Liver (tissue), 9 donors: ENCODE data around the gene KDELR1. TPM values are rescaled to one million over a fixed set of nuclear protein-coding genes. Genes with fewer than 3 reads are reported as not detected.

Experiments used
- DNase-seq: peaks from one replicate; pipeline ENCODE4 v3.0.0-alpha.2; 2017; ENCODE audit warnings: low spot score
- H3K27ac ChIP-seq, 2 donors: one replicate each; pipeline ENCODE4 v1.7.0; 2013; ENCODE audit warnings: inconsistent platforms in 2 of 2, low read length in 2 of 2, control low read depth in 1 of 2, low read depth in 1 of 2, mild to moderate bottlenecking in 1 of 2
- H3K27me3 ChIP-seq, 4 donors: one replicate each; pipeline versions ENCODE4 v1.6.1 to v1.7.0; 2013; ENCODE audit warnings: low read length in 3 of 4, inconsistent platforms in 1 of 4, mild to moderate bottlenecking in 1 of 4, moderate library complexity in 1 of 4; ENCODE audit not compliant: control insufficient read depth in 4 of 4, insufficient read depth in 4 of 4
- H3K36me3 ChIP-seq, 4 donors: one replicate each; pipeline versions ENCODE4 v1.6.1 to v1.7.0; 2013; ENCODE audit warnings: low read length in 3 of 4, mild to moderate bottlenecking in 3 of 4, low read depth in 1 of 4, moderate library complexity in 1 of 4; ENCODE audit not compliant: control insufficient read depth in 4 of 4, insufficient read depth in 3 of 4
- H3K4me1 ChIP-seq, 4 donors: one replicate each; pipeline versions ENCODE4 v1.6.1 to v1.7.0; 2013; ENCODE audit warnings: low read length in 3 of 4, mild to moderate bottlenecking in 3 of 4, moderate library complexity in 1 of 4; ENCODE audit not compliant: control insufficient read depth in 4 of 4, insufficient read depth in 4 of 4
- H3K4me3 ChIP-seq, 3 donors: one replicate each; pipeline versions ENCODE4 v1.6.1 to v1.7.0; 2013; ENCODE audit warnings: low read length in 3 of 3, control low read depth in 1 of 3, low read depth in 1 of 3, mild to moderate bottlenecking in 1 of 3
- H3K9ac ChIP-seq, 2 donors: one replicate each; pipeline ENCODE4 v1.7.0; 2013; ENCODE audit warnings: low read length in 2 of 2, mild to moderate bottlenecking in 2 of 2, moderate library complexity in 2 of 2, control low read depth in 1 of 2, low read depth in 1 of 2
- H3K9me3 ChIP-seq, 4 donors: one replicate each; pipeline versions ENCODE4 v1.6.1 to v1.7.0; 2013; ENCODE audit warnings: low read length in 3 of 4; ENCODE audit not compliant: control insufficient read depth in 4 of 4
- CTCF ChIP-seq: fragments of 150-350 bp; IDR thresholded peaks from 2 replicates; pipeline ENCODE4 v1.5.1; 2017; ENCODE audit warnings: improper control_type of control experiment, low read depth, low read length; ENCODE audit not compliant: missing input control
- GABPA ChIP-seq, 2 donors: IDR thresholded peaks in 1 of 2; conservative IDR thresholded peaks in 1 of 2; 2 replicates each; pipeline ENCODE4 v1.6.1; 2016; ENCODE audit warnings: antibody characterized with exemption in 2 of 2, mild to moderate bottlenecking in 1 of 2, moderate library complexity in 1 of 2
- HNF4G ChIP-seq: IDR thresholded peaks from 2 replicates; pipeline ENCODE4 v1.6.1; 2016; ENCODE audit warnings: antibody characterized with exemption
- JUND ChIP-seq, 2 donors: IDR thresholded peaks; 2 replicates each; pipeline ENCODE4 v1.6.1; 2016; ENCODE audit warnings: antibody characterized with exemption in 2 of 2
- RAD21 ChIP-seq, 2 donors: IDR thresholded peaks; 2 replicates each; pipeline ENCODE4 v1.6.1; 2016; ENCODE audit warnings: antibody characterized with exemption in 2 of 2, mild to moderate bottlenecking in 2 of 2
- SP1 ChIP-seq: IDR thresholded peaks from 2 replicates; pipeline ENCODE4 v1.6.1; 2018; ENCODE audit warnings: antibody characterized with exemption, mild to moderate bottlenecking
- ZBTB33 ChIP-seq: IDR thresholded peaks from 2 replicates; pipeline ENCODE4 v1.6.1; 2016; ENCODE audit warnings: antibody characterized with exemption
- whole genome bisulfite sequencing: extraction: QIAGEN DNeasy Blood & Tissue Kit; methylation state at CpG from one replicate; pipeline ENCODE4 v1.1.7; 2013; 5-methylcytosine and 5-hydroxymethylcytosine counted together
- polyA plus RNA-seq, 2 donors: library from polyadenylated mRNA; stranded (reverse) in 1 of 2; unstranded in 1 of 2; fragments of 200-250 nt in 1 of 2; fragments of >200 nt in 1 of 2; fragmentation: Nextera tagmentation in 1 of 2; extraction: Ambion mirVana in 1 of 2; gene quantifications; one replicate each; pipeline versions ENCODE4 v1.2.1 to v1.2.3, GENCODE V29; 2013 to 2015
- total RNA-seq, 2 donors: library from RNA; depleted of rRNA; stranded (reverse); fragments of >200 nt; gene quantifications; one replicate each; pipeline ENCODE4 v1.2.3, GENCODE V29; 2014
- donor health status: healthy.
- donor health status: healthy.
- donor health status: healthy.
- donor health status: healthy.
- donor health status: healthy.

KDELR1 gene
- total and polyA plus RNA-seq, 4 donors: 32.3 to 94.9 (median 47.0) TPM

GRCh38 chr19:48428670-48429069 lies 37.3 kb upstream of the KDELR1 start (continued):
- no peak for TF ChIP-seq ZBTB33
- no peak for TF ChIP-seq JUND (IDR thresholded peaks at IDR 0.05)
- TF ChIP-seq GABPA (IDR thresholded peaks at IDR 0.05 in 1 of 2, conservative IDR thresholded peaks at IDR 0.05 in 1 of 2): no peak
- no peak for TF ChIP-seq RAD21 (IDR thresholded peaks at IDR 0.05)
- no peak for TF ChIP-seq CTCF

- no peak for DNase-seq
- Histone ChIP-seq H3K27ac (no peak overlapping the region), H3K27me3 (no peaks in the 10 kb centered on the region), H3K36me3 (no peaks in the 10 kb centered on the region), H3K9me3 (no peaks in the 10 kb centered on the region), H3K9ac (no peak overlapping the region), H3K4me3 (no peak overlapping the region), H3K4me1 (no peaks in the 10 kb centered on the region)
- 46% methylated on average over 8 of the region's 8 CpGs for whole genome bisulfite sequencing
- peak in 1 of 2 donors; percentile 13 for TF ChIP-seq JUND (IDR thresholded peaks at IDR 0.05)
- TF ChIP-seq SP1: no peak
- TF ChIP-seq GABPA (IDR thresholded peaks at IDR 0.05 in 1 of 2, conservative IDR thresholded peaks at IDR 0.05 in 1 of 2): no peak
Observed at GRCh38 chr19:48424694-48425219, 33.4 kb upstream of the KDELR1 start.

- DNase-seq: no peak
- H3K4me3 ChIP-seq: no peak overlapping the region
- no peaks in the 10 kb centered on the region for H3K36me3 ChIP-seq
- no peaks in the 10 kb centered on the region for H3K4me1 ChIP-seq
- TF ChIP-seq HNF4G (no peak), ZBTB33 (no peak), GABPA (IDR thresholded peaks at IDR 0.05 in 1 of 2, conservative IDR thresholded peaks at IDR 0.05 in 1 of 2) (no peak)
- H3K9ac ChIP-seq: no peak overlapping the region
- WGBS: 79% methylated on average over 16 of the region's 16 CpGs
- H3K27me3 ChIP-seq: no peaks in the 10 kb centered on the region
- H3K27ac ChIP-seq: no peak overlapping the region
- no peaks in the 10 kb centered on the region for H3K9me3 ChIP-seq
Observed at GRCh38 chr19:48421548-48421947, 30.2 kb upstream of the KDELR1 start.
